ENCODE data around the gene HDAC4.

The HDAC4 gene

DNA sequence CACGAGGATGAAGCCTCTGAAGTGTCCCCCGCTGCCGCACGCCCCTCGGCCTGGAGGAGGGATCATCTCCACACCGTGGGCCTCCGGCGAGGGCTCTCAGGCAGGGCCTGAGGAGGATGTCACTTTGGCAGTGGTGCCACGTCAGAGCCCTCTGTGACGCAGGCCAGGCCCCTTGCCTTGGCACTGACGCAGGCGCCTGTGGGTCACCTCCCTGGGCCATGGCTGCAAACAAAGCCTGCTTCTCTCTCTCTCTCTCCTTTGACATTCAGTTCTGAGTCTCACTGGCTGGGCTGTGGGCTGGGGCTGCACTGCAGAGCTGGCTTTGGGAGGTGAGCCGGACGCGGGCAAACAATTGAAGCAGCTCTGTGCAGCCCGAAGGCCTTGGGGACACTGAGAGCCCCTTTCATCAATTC is 279.2 kb downstream of the HDAC4 start:
- DNase-seq (ENCODE audit: low read depth), result no peak
- no peak for TF ChIP-seq CTCF (IDR thresholded peaks at IDR 0.05; ENCODE audit: insufficient read depth, low read depth, low read length, missing control alignments)
- no peak overlapping the region for H3K4me3 ChIP-seq (ENCODE audit: low read depth, low read length)

GRCh38 chr2:239120664-239121063 is 280.2 kb downstream of the HDAC4 start:
- no peak for DNase-seq (ENCODE audit: low read depth)
- no peak for TF ChIP-seq CTCF (IDR thresholded peaks at IDR 0.05; ENCODE audit: insufficient read depth, low read depth, low read length, missing control alignments)
- no peak overlapping the region for H3K4me3 ChIP-seq (ENCODE audit: low read depth, low read length)

DNA sequence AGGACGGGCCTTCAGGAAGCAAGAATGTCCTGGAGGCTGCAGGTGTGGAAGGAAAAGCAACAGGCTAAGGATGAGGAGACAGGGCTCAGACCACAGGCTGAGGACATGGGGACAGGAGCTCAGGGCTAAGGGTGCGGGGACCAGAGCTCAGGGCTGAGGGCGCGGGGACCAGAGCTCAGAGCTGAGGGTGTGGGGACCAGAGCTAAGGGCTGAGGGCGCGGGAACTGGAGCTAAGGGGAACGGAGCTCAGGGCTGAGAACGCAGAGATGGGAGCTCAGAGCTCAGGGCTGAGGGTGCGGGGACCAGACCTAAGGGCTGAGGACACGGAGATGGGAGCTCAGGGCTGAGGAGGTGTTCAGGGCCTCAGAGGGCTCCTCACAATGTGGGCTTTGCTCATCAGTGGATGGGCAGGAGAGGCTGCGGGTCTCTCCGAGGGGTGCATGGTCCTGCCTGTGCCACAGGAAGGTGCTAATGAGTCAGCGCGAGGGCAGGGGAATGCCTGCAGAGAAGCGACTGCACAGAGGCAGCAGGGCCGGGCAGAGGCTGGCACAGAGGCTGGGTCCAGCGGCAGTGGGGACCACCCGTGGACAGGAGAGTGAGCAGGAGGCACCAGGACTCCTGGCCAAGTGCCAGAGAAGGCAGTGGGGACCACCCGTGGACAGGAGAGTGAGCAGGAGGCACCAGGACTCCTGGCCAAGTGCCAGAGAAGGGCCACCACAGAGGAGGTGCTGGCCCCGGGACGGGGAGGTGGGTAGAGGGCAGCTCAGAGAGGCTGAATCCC is 281.3 kb downstream of the HDAC4 start:
- no peak overlapping the region for H3K4me3 ChIP-seq (ENCODE audit: low read depth, low read length)
- DNase-seq (ENCODE audit: low read depth), result no peak
- TF ChIP-seq CTCF (IDR thresholded peaks at IDR 0.05; ENCODE audit: insufficient read depth, low read depth, low read length, missing control alignments), result no peak

- DNase-seq (ENCODE audit: low read depth), result peak; percentile 22
- H3K4me3 ChIP-seq (ENCODE audit: low read depth, low read length), result no peak overlapping the region
- TF ChIP-seq CTCF (IDR thresholded peaks at IDR 0.05; ENCODE audit: insufficient read depth, low read depth, low read length, missing control alignments), result no peak
These were observed 282.1 kb downstream of the HDAC4 start for GRCh38 chr2:239118675-239119211.

- H3K4me3 ChIP-seq (ENCODE audit: low read depth, low read length), result no peak overlapping the region
- TF ChIP-seq CTCF (IDR thresholded peaks at IDR 0.05; ENCODE audit: insufficient read depth, low read depth, low read length, missing control alignments), result no peak
- DNase-seq (ENCODE audit: low read depth), result no peak
These were observed 282.6 kb downstream of the HDAC4 start for GRCh38 chr2:239118264-239118663.

GRCh38 chr2:239117831-239118230 is 283.0 kb downstream of the HDAC4 start:
- no peak for DNase-seq (ENCODE audit: low read depth)
- no peak for TF ChIP-seq CTCF (IDR thresholded peaks at IDR 0.05; ENCODE audit: insufficient read depth, low read depth, low read length, missing control alignments)
- no peak overlapping the region for H3K4me3 ChIP-seq (ENCODE audit: low read depth, low read length)

Data from GM12865 (cell line).